ENCODE results near the gene ENOX2.

- TF ChIP-seq CTCF (optimal IDR thresholded peaks at IDR 0.05 in 1 of 3, IDR thresholded peaks at IDR 0.05 in 1 of 3, conservative IDR thresholded peaks at IDR 0.05 in 1 of 3; ENCODE audit: extremely low read depth in 1 of 3, insufficient read depth in 2 of 3, low read length in 3 of 3) (no peak), EZH2 (IDR thresholded peaks at IDR 0.05; ENCODE audit: low read length) (no peak)
Measured at GRCh38 chrX:130738638-130739195, 164.3 kb downstream of the ENOX2 start.
